ENCODE measurements around the gene RHOB. TPM values are rescaled to one million over a fixed set of nuclear protein-coding genes. Genes with fewer than 3 reads are reported as not detected.

Gene RHOB
- total RNA-seq, 6 experiments from 2014 or later: 185 to 656 (median 388) TPM

- H3K4me3 ChIP-seq: no peak overlapping the region
- peak overlapping the region in 2 of 3 donors; percentile 33 to 37 for H3K27ac ChIP-seq
- no peaks in the 10 kb centered on the region for H3K27me3 ChIP-seq
- H3K36me3 ChIP-seq: no peaks in the 10 kb centered on the region
- peaks cover 0 to 50% (median 22%) of the 10 kb centered on the region in 4 donors for H3K4me1 ChIP-seq
- peak in 2 of 4 donors; percentile 3 to 4 for ATAC-seq
- 39% methylated on average over 4 of the region's 4 CpGs for WGBS (ENCODE audit: insufficient coverage, low coverage, low lambda C conversion rate, missing lambda C conversion rate)
- H3K9me3 ChIP-seq: no peaks in the 10 kb centered on the region
- peak in 1 of 3 donors; percentile 23 for DNase-seq
- TF ChIP-seq CTCF (IDR thresholded peaks at IDR 0.05) (no peak), POLR2A (IDR thresholded peaks at IDR 0.05) (no peak)
- intact Hi-C loops (cut with DNase I): no loop called here
Observed at GRCh38 chr2:20430035-20430434, 16.8 kb upstream of the RHOB start.

- ATAC-seq: peak in 1 of 4 donors; percentile 50
- H3K4me3 ChIP-seq: no peak overlapping the region
- intact Hi-C loops (cut with DNase I): no loop called here
Observed at GRCh38 chr2:20430461-20431300, 16.2 kb upstream of the RHOB start.

GRCh38 chr2:20431301-20431698, 15.6 kb upstream of the RHOB start:
- Histone ChIP-seq H3K27ac (peak overlapping the region; percentile 71 to 88 (median 87)), H3K4me1 (peaks cover 0 to 56% (median 22%) of the 10 kb centered on the region in 4 donors), H3K36me3 (no peaks in the 10 kb centered on the region), H3K4me3 (no peak overlapping the region), H3K27me3 (no peaks in the 10 kb centered on the region), H3K9me3 (no peaks in the 10 kb centered on the region)
- TF ChIP-seq CTCF (IDR thresholded peaks at IDR 0.05): no peak
- no peak for TF ChIP-seq POLR2A (IDR thresholded peaks at IDR 0.05)
- ATAC-seq (no peak), DNase-seq (no peak)
- intact Hi-C loops (cut with DNase I): no loop called here
- WGBS (ENCODE audit: insufficient coverage, low coverage, low lambda C conversion rate, missing lambda C conversion rate): 88% methylated on average over 3 of the region's 3 CpGs

More at GRCh38 chr2:20430461-20431300, 16.2 kb upstream of the RHOB start:
- DNase-seq: peak in 1 of 3 donors; percentile 37
- 85% methylated on average over 7 of the region's 7 CpGs for WGBS (ENCODE audit: insufficient coverage, low coverage, low lambda C conversion rate, missing lambda C conversion rate)
- H3K27me3 ChIP-seq: no peaks in the 10 kb centered on the region
- H3K9me3 ChIP-seq: no peaks in the 10 kb centered on the region
- peaks cover 0 to 56% (median 22%) of the 10 kb centered on the region in 4 donors for H3K4me1 ChIP-seq
- TF ChIP-seq POLR2A (IDR thresholded peaks at IDR 0.05) (no peak), CTCF (IDR thresholded peaks at IDR 0.05) (no peak)
- H3K36me3 ChIP-seq: no peaks in the 10 kb centered on the region
- H3K27ac ChIP-seq: peak overlapping the region in 2 of 3 donors; percentile 33 to 88

GRCh38 chr2:20431772-20432171, 15.1 kb upstream of the RHOB start:
- no peaks in the 10 kb centered on the region for H3K27me3 ChIP-seq
- TF ChIP-seq CTCF (IDR thresholded peaks at IDR 0.05): no peak
- TF ChIP-seq POLR2A (IDR thresholded peaks at IDR 0.05): peak; percentile 30
- ATAC-seq (peak; percentile 61 to 65 (median 62)), DNase-seq (peak in 1 of 3 donors; percentile 52)
- no peaks in the 10 kb centered on the region for H3K9me3 ChIP-seq
- H3K4me1 ChIP-seq: peaks cover 0 to 56% (median 22%) of the 10 kb centered on the region in 4 donors
- intact Hi-C loops (cut with DNase I): no loop called here
- 46% methylated on average over 5 of the region's 5 CpGs for WGBS (ENCODE audit: insufficient coverage, low coverage, low lambda C conversion rate, missing lambda C conversion rate)
- H3K4me3 ChIP-seq: no peak overlapping the region
- H3K36me3 ChIP-seq: no peaks in the 10 kb centered on the region
- peak overlapping the region; percentile 71 to 88 (median 87) for H3K27ac ChIP-seq
